GM18499 (cell line): ENCODE results near the gene NCOA4.
"Not testable (repeated sequence)": the region's sequence is repeated elsewhere in the genome, so short reads cannot be mapped to it uniquely, and the experiment has no call there.

Experiments
- ATAC-seq: cut with Tn5 transposase; IDR thresholded peaks from one replicate; pipeline ENCODE4 v1.9.1; 2021; ENCODE audit warnings: moderate number of reproducible peaks; ENCODE audit not compliant: insufficient read depth, unreplicated experiment

Gene NCOA4

GRCh38 chr10:46052791-46053375 is 22.5 kb upstream of the NCOA4 start:
- ATAC-seq, result no peak

GRCh38 chr10:46052057-46052790 is 21.8 kb upstream of the NCOA4 start:
- no peak for ATAC-seq

GRCh38 chr10:46050941-46051623 is 20.7 kb upstream of the NCOA4 start:
- ATAC-seq, result no peak

- ATAC-seq, result not testable (repeated sequence)
Measured at GRCh38 chr10:46049497-46049831, 19.0 kb upstream of the NCOA4 start.

- ATAC-seq, result no peak
Measured at GRCh38 chr10:46048152-46048551, 17.7 kb upstream of the NCOA4 start.

GRCh38 chr10:46046261-46046660 is 15.8 kb upstream of the NCOA4 start, which contains the start of gene MSMB:
Gene MSMB, minus strand, starts transcription at chr10:46046269. Its CDS starts 32 bp downstream, at chr10:46046237.
- ATAC-seq, result no peak

GRCh38 chr10:46042527-46042926 is 12.1 kb upstream of the NCOA4 start:
- ATAC-seq, result no peak

- ATAC-seq, result no peak
Measured at GRCh38 chr10:46040004-46040403, 9.6 kb upstream of the NCOA4 start.

GRCh38 chr10:46037107-46037825 is 6.8 kb upstream of the NCOA4 start:
- no peak for ATAC-seq

- no peak for ATAC-seq
Measured at GRCh38 chr10:46035923-46036849, 5.8 kb upstream of the NCOA4 start.

DNA sequence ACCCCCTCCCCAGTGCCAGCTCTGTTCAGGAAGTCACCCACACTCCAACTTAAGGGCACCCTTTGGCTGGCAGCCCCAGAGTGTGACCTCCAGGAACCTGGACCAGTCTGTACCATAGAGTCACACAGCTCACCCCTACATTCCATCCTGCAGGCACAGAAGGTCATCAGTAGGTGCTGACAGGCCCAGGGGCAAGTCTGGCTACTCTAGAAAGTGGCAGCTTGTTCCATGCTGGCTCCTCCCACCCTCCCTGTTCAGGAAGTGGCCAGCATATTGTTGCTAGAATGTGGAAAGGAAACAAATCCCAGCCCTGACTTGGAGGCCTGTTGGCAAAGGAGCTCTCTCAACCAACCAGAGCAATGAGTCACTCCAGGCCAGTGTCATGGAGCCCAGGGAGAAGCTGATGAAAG is 3.2 kb upstream of the NCOA4 start:
- ATAC-seq, result no peak

- ATAC-seq, result no peak
Measured at GRCh38 chr10:46031648-46032532, 1.5 kb upstream of the NCOA4 start.

DNA sequence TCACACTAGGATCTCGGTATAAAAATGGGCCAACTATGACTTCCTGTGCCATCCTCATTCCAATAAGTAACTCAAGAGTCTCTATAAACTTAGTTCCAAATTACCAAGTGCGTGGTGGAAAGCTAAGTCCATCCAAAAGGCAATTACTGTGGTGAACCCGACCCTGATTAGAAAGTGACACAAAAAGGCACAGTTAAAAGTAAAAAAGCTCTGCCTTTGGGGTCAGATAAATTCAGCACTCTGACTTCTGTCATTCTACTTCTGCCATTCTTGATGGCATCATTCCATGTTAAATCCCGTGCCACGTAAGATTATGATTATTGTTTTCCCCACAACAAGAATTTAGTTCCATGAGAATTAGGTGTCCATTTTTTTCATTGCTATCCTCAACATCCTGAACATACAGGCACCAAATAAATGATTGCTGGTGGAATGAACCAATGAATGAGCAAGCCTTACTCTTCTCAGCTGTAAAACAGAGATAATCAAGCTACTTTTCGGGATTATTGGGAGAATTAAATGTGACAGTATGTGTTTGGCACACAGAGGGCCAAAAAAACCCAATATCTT is 877 bp downstream of the NCOA4 start:
- ATAC-seq, result no peak

- no peak for ATAC-seq
Measured at GRCh38 chr10:46028584-46029460, 1.6 kb downstream of the NCOA4 start.

DNA sequence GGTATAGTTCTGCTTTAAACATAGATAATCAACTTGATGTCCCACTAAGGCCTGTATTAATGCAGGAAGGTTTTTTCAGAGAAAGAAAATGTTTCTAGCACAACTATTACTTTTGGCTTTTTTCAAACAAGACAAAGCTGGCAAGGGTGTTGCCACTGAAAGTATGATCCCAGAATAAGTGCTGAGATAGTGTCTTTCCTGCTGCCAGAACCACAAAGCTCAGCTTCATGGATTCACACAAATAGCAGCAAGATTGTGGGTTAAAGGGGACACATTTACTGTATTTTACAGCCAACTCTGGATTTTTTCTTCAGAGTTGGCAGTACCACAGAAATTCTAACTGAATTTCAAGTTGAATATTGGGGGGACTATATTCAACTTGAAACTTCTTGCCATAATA is 4.3 kb downstream of the NCOA4 start:
- ATAC-seq, result no peak

- no peak for ATAC-seq
Measured at GRCh38 chr10:46025406-46025805, 5.0 kb downstream of the NCOA4 start.

- no peak for ATAC-seq
Measured at GRCh38 chr10:46024948-46025347, 5.5 kb downstream of the NCOA4 start.
